GM21526 (cell line): ENCODE data around the gene ZBP1.

Source experiments
- ATAC-seq: cut with Tn5 transposase; IDR thresholded peaks from one replicate; pipeline ENCODE4 v1.9.1; 2021; ENCODE audit warnings: moderate library complexity; ENCODE audit not compliant: unreplicated experiment, low FRiP score

Gene ZBP1

GRCh38 chr20:57603120-57603519 is 17.1 kb downstream of the ZBP1 start:
- ATAC-seq, result no peak

- no peak for ATAC-seq
Observed at GRCh38 chr20:57601737-57602136, 18.5 kb downstream of the ZBP1 start.

- no peak for ATAC-seq
Observed at GRCh38 chr20:57601211-57601570, 19.0 kb downstream of the ZBP1 start.

GRCh38 chr20:57600320-57601210 is 19.7 kb downstream of the ZBP1 start:
- ATAC-seq, result no peak

- no peak for ATAC-seq
Observed at GRCh38 chr20:57598491-57598890, 21.7 kb downstream of the ZBP1 start.

- no peak for ATAC-seq
Observed at GRCh38 chr20:57598060-57598459, 22.2 kb downstream of the ZBP1 start.

GRCh38 chr20:57596998-57597939 is 23.0 kb downstream of the ZBP1 start:
- peak; percentile 41 for ATAC-seq

GRCh38 chr20:57596358-57596757 is 23.9 kb downstream of the ZBP1 start:
- ATAC-seq, result no peak

- ATAC-seq, result no peak
Observed at GRCh38 chr20:57595041-57596030, 24.9 kb downstream of the ZBP1 start.

- ATAC-seq, result no peak
Observed at GRCh38 chr20:57594092-57594951, 25.9 kb downstream of the ZBP1 start.

- no peak for ATAC-seq
Observed at GRCh38 chr20:57593134-57593886, 26.9 kb downstream of the ZBP1 start.

- no peak for ATAC-seq
Observed at GRCh38 chr20:57592263-57593092, 27.7 kb downstream of the ZBP1 start.

- ATAC-seq, result no peak
Observed at GRCh38 chr20:57591289-57592229, 28.7 kb downstream of the ZBP1 start.

- ATAC-seq, result no peak
Observed at GRCh38 chr20:57590485-57591288, 29.5 kb downstream of the ZBP1 start.

- no peak for ATAC-seq
Observed at GRCh38 chr20:57589728-57590484, 30.3 kb downstream of the ZBP1 start.
